ENCODE results near the gene TPRG1L.
"Not testable (repeated sequence)": the region's sequence is repeated elsewhere in the genome, so short reads cannot be mapped to it uniquely, and the experiment has no call there.

The TPRG1L gene

DNA sequence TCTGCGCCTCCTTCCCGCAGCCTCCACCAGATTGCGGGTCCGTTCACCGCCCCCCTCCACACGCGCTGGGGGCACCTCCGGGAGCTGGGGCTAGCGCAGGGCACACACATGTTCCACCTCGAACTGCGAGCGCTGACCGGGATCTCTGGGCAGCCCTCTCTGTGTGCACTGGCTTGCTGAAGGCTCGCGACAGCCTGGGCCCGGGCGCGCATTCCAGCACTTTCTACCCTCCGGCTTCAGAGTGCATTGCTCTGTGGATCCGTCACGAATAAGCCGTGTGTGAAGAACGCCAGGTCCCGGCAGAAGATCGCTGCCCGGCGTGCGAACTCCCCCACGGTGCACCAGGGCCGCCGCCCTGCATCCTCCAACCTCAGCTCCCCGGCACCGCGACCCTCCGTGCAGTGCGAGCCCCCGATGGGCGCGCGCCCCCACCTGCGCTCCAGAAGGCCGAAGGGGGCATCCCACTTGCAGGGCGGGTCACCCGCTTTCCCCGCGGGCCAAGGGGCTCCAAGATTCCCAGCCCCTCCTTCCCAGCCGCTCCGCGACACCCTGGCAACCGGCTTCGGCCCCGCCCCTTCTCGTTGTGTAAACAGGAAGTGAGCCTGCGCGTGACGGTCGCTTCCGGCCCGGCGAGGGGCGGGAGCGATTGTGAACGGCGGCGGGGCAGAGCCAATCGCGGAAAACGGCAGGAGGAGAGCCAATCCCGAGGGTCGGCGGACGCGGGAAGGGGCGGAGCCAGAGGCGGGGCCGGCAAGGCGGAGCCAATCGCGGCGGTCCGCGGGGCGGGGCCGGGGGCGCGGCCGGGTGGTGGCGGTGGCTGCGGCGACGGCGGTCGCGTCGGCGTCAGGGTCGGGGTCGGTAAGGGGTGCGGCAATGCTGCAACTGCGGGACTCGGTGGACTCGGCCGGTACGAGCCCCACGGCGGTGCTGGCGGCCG, at the start of gene TPRG1L:
TSS of gene TPRG1L (plus strand) at position 816 of the 937 bp plus-strand sequence. CDS start at position 874, 58 bp downstream.
- peak within 1 kb of the TSS; percentile 92 for H3K4me3 ChIP-seq (ENCODE audit: low read depth, low read length)
- DNase-seq (ENCODE audit: low read depth) = peak; percentile 72

- not testable (repeated sequence) for DNase-seq (ENCODE audit: low read depth)
These were observed 49.3 kb upstream of the TPRG1L start for GRCh38 chr1:3575515-3575914.

GRCh38 chr1:3575993-3576392, 48.8 kb upstream of the TPRG1L start:
- DNase-seq (ENCODE audit: low read depth) = no peak
- no peak overlapping the region for H3K4me3 ChIP-seq (ENCODE audit: low read depth, low read length)

More at GRCh38 chr1:3575515-3575914, 49.3 kb upstream of the TPRG1L start:
- H3K4me3 ChIP-seq (ENCODE audit: low read depth, low read length) = not testable (repeated sequence)

DNA sequence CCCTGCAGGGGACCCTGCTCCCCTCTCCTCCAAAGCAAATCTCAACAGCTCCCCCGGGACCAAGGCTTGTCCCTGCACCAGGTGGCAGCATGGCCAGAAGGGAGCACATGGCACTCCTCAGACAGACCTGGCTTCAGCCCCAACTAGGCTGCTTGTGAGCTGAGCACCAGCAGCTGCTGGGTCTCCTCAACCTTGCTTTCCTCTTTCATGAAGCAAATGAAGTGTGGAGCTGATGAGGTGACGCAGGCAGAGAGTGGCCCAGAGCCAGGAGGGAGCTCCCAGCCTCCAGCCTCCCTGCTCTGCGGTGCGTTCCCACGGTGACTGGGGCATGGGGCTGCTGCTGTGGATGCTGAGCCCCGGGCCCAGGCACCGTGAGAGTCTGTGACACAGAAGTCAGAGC, 47.5 kb upstream of the TPRG1L start:
- no peak for DNase-seq (ENCODE audit: low read depth)
- no peak overlapping the region for H3K4me3 ChIP-seq (ENCODE audit: low read depth, low read length)

GRCh38 chr1:3577711-3578432, 46.9 kb upstream of the TPRG1L start:
- H3K4me3 ChIP-seq (ENCODE audit: low read depth, low read length) = no peak overlapping the region
- no peak for DNase-seq (ENCODE audit: low read depth)

- no peak for DNase-seq (ENCODE audit: low read depth)
- no peak overlapping the region for H3K4me3 ChIP-seq (ENCODE audit: low read depth, low read length)
These were observed 46.4 kb upstream of the TPRG1L start for GRCh38 chr1:3578433-3578805.

DNA sequence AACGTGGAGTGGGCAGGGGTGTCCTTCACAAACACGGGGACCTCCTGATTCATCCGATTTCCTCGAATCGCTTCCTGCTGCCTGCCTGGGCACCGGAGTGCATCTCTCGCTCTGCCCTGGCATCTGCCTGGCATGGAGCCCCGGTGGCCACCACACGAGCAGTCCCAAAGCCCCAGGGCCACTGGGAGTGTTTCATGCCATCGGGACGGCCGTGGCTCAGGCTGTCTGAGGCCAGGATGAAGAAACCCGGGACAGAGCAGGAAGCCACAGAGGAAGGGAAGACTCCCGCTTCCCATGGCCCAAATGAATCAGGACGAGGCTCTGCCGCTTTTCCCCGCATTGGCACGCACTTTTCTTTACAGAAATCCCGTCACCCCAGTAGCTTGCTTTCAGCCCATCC, 45.9 kb upstream of the TPRG1L start:
- DNase-seq (ENCODE audit: low read depth) = no peak
- H3K4me3 ChIP-seq (ENCODE audit: low read depth, low read length) = no peak overlapping the region

- no peak for DNase-seq (ENCODE audit: low read depth)
- H3K4me3 ChIP-seq (ENCODE audit: low read depth, low read length) = no peak overlapping the region
These were observed 45.2 kb upstream of the TPRG1L start for GRCh38 chr1:3579626-3580025.

GRCh38 chr1:3580231-3580630, 44.6 kb upstream of the TPRG1L start:
- no peak for DNase-seq (ENCODE audit: low read depth)
- no peak overlapping the region for H3K4me3 ChIP-seq (ENCODE audit: low read depth, low read length)

DNA sequence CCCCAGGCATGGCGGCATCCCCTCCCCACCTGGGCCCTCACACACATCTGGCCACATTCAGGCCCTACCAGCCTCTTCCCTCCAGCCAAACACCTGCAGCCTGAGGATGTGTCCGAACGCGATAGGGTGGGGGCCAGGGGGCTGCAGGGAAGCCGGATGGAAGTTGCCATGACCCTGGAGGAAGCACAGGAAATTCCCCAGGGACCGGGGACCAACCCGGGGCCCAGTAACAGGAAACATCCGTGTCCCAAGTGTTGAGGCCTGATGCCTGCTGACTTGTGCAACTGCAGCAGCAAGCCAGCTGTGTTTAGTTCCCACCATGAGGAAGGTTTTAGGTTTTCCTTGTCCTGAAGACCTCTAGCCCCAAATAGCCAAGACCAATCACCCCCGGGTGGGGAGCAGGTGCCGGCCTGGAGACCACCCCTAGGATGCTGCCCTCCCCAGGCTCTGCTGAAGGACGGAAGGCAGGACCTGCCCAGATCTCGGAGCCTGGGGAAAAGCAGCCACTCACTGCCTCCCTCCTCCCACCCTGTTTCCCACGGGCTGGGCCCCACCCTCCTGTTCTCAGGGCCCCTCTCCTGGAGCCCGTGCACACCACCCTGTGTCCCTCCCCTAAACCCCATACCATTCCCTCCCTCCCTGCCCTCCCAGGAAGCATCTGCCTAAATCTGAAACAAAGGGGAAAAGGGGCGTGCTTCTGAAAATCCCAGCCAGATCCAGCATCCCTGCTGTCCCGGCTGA, 43.3 kb upstream of the TPRG1L start:
- no peak overlapping the region for H3K4me3 ChIP-seq (ENCODE audit: low read depth, low read length)
- DNase-seq (ENCODE audit: low read depth) = no peak

- not testable (repeated sequence) for H3K4me3 ChIP-seq (ENCODE audit: low read depth, low read length); DNase-seq (ENCODE audit: low read depth)
These were observed 41.1 kb upstream of the TPRG1L start for GRCh38 chr1:3583751-3584150.

DNA sequence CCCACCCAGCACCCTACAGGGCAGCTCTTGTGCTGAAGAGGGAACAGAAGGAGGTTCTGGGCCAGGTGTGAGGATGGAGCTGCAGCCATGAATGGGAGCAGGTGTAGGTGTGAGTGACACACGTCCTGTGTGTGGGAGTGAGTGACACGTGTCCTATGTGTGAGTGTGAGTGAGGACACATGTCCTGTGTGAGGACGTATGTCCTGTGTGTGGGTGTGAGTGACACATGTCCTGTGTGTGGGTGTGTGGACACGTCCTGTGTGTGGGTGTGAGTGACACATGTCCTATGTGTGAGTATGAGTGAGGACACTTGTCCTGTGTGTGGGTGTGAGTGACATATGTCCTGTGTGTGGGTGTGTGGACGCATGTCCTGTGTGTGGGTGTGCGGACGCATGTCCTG, 39.9 kb upstream of the TPRG1L start:
- no peak for DNase-seq (ENCODE audit: low read depth)
- no peak overlapping the region for H3K4me3 ChIP-seq (ENCODE audit: low read depth, low read length)

- DNase-seq (ENCODE audit: low read depth); H3K4me3 ChIP-seq (ENCODE audit: low read depth, low read length): not testable (repeated sequence)
These were observed 39.4 kb upstream of the TPRG1L start for GRCh38 chr1:3585353-3585868.

DNA sequence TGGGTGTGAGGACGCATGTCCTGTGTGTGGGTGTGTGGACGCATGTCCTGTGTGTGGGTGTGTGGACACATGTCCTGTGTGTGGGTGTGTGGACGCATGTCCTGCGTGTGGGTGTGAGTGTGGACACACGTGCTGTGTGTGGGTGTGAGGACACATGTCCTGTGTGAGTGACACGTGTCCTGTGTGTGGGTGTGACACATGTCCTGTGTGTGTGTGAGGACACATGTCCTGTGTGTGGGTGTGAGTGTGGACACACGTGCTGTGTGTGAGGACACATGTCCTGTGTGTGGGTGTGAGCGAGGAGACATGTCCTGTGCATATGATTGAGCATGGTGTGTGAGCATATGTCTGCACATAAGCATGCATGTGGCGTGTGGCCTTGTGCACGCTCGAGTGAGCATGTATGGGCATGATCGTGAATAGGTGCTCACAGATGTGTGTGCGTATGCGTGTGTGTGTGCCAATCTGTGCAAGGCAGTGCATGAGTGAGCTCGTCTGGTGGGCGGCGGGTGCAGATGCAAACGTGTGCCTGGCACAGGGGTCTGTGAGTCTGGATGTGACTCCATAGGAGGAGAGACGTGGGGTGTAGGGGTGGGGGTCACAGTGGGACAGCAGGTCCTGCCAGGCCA, 38.8 kb upstream of the TPRG1L start:
- no peak overlapping the region for H3K4me3 ChIP-seq (ENCODE audit: low read depth, low read length)
- no peak for DNase-seq (ENCODE audit: low read depth)

GRCh38 chr1:3586986-3587759, 37.6 kb upstream of the TPRG1L start:
- H3K4me3 ChIP-seq (ENCODE audit: low read depth, low read length) = no peak overlapping the region
- no peak for DNase-seq (ENCODE audit: low read depth)

GRCh38 chr1:3588395-3588794, 36.4 kb upstream of the TPRG1L start:
- no peak overlapping the region for H3K4me3 ChIP-seq (ENCODE audit: low read depth, low read length)
- no peak for DNase-seq (ENCODE audit: low read depth)

- no peak overlapping the region for H3K4me3 ChIP-seq (ENCODE audit: low read depth, low read length)
- DNase-seq (ENCODE audit: low read depth) = no peak
These were observed 34.6 kb upstream of the TPRG1L start for GRCh38 chr1:3590139-3590763.
